Measurements from ENCODE around the gene DLG3.

Gene DLG3

GRCh38 chrX:70437921-70438665 lies 6.5 kb upstream of the DLG3 start:
- no peak for FAIRE-seq

GRCh38 chrX:70439016-70439415 lies 5.6 kb upstream of the DLG3 start:
- FAIRE-seq = no peak

DNA sequence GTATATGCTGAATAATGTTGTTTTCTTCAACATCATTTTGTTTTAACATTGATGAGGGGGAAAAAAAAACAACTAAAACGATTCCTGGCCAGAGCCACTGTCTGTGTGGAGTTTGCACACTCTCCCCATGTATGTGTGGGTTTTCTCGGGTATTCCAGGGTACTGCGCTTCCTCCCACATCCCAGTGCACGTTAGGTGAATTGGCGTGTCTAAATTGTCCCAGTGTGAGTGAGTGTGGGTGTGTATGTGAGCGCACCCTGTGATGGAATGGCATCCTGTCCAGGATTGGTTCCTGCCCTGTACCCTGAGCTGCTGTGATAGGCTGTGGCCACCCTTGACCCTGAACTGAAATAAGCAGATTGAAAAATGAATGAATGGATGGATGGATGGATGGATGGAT lies 2.4 kb upstream of the DLG3 start:
- FAIRE-seq = no peak

GRCh38 chrX:70444946-70445656 lies 466 bp downstream of the DLG3 start:
- no peak for FAIRE-seq

- no peak for FAIRE-seq
Measured at GRCh38 chrX:70445951-70446350, 1.3 kb downstream of the DLG3 start.

GRCh38 chrX:70446380-70447350 lies 2.0 kb downstream of the DLG3 start:
- no peak for FAIRE-seq

GRCh38 chrX:70449457-70449966 lies 4.9 kb downstream of the DLG3 start:
- no peak for FAIRE-seq

DNA sequence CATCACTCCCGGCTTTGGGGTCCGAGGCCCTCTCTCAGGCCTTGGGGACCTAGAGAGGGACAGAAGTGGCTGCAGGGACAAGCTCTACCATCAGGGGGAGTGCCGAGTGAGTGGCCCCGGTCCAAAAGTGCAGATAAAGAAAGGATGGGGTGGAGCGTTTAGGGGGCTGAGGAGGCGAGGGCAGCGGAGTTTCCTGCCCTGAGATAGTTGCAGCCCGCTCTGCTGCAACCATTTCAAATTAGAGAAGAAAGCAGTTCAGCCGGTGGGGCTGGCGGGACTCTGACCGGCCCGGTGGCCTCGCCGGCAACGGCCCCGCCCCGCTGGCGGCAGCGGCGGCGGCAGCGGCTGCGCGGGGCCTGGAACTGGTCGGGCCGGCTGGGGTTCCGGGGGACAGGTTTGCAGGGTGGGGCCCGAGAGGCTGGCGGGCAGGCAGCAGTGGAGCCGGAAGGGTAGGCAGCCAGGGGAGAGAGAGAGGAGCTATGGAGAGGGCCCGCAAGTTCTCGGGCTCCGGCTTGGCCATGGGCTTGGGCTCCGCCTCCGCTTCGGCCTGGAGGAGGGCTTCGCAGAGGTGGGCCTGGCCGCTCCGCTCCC lies 7.6 kb downstream of the DLG3 start:
- FAIRE-seq = no peak

GRCh38 chrX:70453024-70453618 lies 8.5 kb downstream of the DLG3 start:
- no peak for FAIRE-seq

GRCh38 chrX:70454441-70455365 lies 10.1 kb downstream of the DLG3 start:
- FAIRE-seq = no peak

- FAIRE-seq = no peak
Measured at GRCh38 chrX:70455366-70456202, 10.9 kb downstream of the DLG3 start.

DNA sequence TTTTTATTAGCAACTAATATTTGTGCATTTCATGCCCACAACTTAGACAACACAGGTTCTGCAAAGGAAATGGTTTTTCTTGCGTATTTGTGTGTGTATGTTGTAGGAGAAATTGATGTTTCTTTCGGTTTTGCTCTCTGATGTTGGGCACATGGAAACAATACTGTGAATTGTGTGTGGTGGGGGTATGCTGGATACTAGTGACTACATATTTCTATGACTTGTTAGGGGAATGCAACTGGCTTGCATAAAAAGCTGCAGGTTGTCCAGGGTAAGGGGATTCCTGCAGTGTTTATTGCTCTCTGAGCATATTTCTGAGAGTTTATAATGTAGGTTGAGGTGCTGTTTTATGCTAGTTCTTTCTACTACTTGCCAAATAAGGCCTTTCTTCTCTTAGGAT lies 11.6 kb downstream of the DLG3 start:
- no peak for FAIRE-seq

DNA sequence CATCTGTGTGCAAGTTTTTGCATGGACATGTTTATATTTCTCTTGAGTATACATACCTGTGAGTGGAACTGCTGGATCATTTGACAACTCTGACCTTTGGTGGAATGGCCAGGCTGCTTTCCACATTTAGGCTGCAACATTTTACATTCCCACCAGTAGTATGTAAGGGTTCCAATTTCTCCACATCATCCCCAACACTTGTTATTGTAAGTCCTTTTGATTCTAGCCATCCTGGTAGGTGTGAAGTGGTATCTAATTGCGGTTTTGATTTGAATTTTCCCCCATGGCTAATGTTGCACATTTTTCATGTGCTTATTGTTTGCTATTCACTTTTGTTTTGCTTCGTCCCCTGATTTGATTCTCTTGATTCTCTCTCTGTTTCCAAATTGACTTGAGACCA lies 16.4 kb downstream of the DLG3 start:
- FAIRE-seq = no peak

GRCh38 chrX:70464051-70464450 lies 19.4 kb downstream of the DLG3 start:
- FAIRE-seq = no peak

DNA sequence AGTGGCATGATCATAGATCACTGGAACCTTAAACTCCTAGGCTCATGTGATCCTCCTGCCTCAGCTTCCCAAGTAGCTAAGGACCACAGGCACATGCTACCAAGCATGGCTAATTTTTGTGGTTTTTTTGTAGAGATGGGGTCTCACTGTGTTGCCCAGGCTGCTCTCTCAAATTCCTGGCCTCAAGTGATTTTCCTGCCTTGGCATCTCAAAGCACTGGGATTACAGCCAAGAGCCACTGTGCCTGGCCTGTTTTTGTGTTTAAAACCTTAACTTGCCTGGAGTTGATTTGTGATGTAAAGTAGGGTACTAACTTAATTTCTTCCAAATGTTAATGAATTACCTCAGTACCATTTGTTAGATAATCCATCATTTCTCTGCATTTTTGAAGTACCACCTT lies 22.3 kb downstream of the DLG3 start:
- no peak for FAIRE-seq

DNA sequence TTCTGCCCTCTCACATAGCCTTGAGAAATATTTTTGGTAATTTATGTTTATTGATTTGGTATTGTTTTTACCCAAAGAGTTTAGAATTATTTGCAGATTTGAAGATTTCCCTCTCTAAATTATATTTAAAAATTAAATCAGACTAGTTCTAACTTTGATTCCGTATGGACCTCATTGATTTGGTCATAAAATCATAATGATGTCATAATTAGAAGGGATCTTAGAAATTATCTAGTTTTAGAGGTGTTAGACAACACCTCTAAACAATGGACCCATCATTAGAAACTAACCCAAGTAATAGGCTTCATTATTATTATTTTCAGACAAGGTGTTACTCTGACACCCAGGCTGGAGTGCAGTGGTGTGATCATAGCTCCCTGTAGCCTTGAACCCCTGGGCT lies 24.1 kb downstream of the DLG3 start:
- no peak for FAIRE-seq

GRCh38 chrX:70470850-70471289 lies 26.2 kb downstream of the DLG3 start:
- no peak for FAIRE-seq

- no peak for FAIRE-seq
Measured at GRCh38 chrX:70476166-70476933, 31.7 kb downstream of the DLG3 start.

Data from endometrium (tissue), 2 donors.